HG03060 (cell line): ENCODE data around the gene ACTG1.

ENCODE experiments used
- ATAC-seq: cut with Tn5 transposase; IDR thresholded peaks from one replicate; pipeline ENCODE4 v1.9.1; 2021; ENCODE audit warnings: low read depth, moderate number of reproducible peaks; ENCODE audit not compliant: unreplicated experiment

Gene ACTG1

GRCh38 chr17:81483862-81484194 lies 28.8 kb downstream of the ACTG1 start:
- no peak for ATAC-seq

- no peak for ATAC-seq
Observed at GRCh38 chr17:81483085-81483861, 29.3 kb downstream of the ACTG1 start.

- no peak for ATAC-seq
Observed at GRCh38 chr17:81482673-81483072, 29.9 kb downstream of the ACTG1 start.

GRCh38 chr17:81481815-81482505 lies 30.6 kb downstream of the ACTG1 start:
- no peak for ATAC-seq

GRCh38 chr17:81481073-81481799 lies 31.4 kb downstream of the ACTG1 start:
- ATAC-seq, result no peak

- no peak for ATAC-seq
Observed at GRCh38 chr17:81480140-81481072, 32.2 kb downstream of the ACTG1 start.

- no peak for ATAC-seq
Observed at GRCh38 chr17:81479175-81480071, 33.2 kb downstream of the ACTG1 start.

- ATAC-seq, result no peak
Observed at GRCh38 chr17:81478119-81478518, 34.5 kb downstream of the ACTG1 start.

- no peak for ATAC-seq
Observed at GRCh38 chr17:81477173-81477572, 35.4 kb downstream of the ACTG1 start.

GRCh38 chr17:81476635-81477034 lies 36.0 kb downstream of the ACTG1 start:
- ATAC-seq, result no peak

GRCh38 chr17:81476097-81476496 lies 36.5 kb downstream of the ACTG1 start:
- ATAC-seq, result no peak

- no peak for ATAC-seq
Observed at GRCh38 chr17:81474958-81475357, 37.6 kb downstream of the ACTG1 start.

GRCh38 chr17:81473019-81473418 lies 39.6 kb downstream of the ACTG1 start:
- ATAC-seq, result no peak

GRCh38 chr17:81471818-81472456 lies 40.7 kb downstream of the ACTG1 start:
- no peak for ATAC-seq

- ATAC-seq, result no peak
Observed at GRCh38 chr17:81470944-81471817, 41.4 kb downstream of the ACTG1 start.

GRCh38 chr17:81470270-81470943 lies 42.2 kb downstream of the ACTG1 start:
- ATAC-seq, result no peak

GRCh38 chr17:81469266-81469665 lies 43.3 kb downstream of the ACTG1 start:
- no peak for ATAC-seq

- ATAC-seq, result no peak
Observed at GRCh38 chr17:81468770-81469121, 43.9 kb downstream of the ACTG1 start.
